Skeletal muscle tissue (tissue), 4 donors: Measurements from ENCODE around the gene SELP. TPM values are rescaled to one million over a fixed set of nuclear protein-coding genes. Genes with fewer than 3 reads are reported as not detected.

Experiments
- H3K27ac ChIP-seq: one replicate; pipeline ENCODE4 v1.7.0; 2013; ENCODE audit warnings: mild to moderate bottlenecking, low read depth, low read length, inconsistent platforms
- H3K27me3 ChIP-seq, 3 donors: one replicate each; pipeline ENCODE4 v1.7.0; 2013; ENCODE audit warnings: low read length in 3 of 3; ENCODE audit not compliant: control insufficient read depth in 3 of 3, insufficient read depth in 3 of 3
- H3K36me3 ChIP-seq, 3 donors: one replicate each; pipeline ENCODE4 v1.7.0; 2013; ENCODE audit warnings: low read length in 3 of 3; ENCODE audit not compliant: control insufficient read depth in 3 of 3, insufficient read depth in 3 of 3
- H3K4me1 ChIP-seq, 3 donors: one replicate each; pipeline ENCODE4 v1.7.0; 2013; ENCODE audit warnings: low read length in 3 of 3, mild to moderate bottlenecking in 3 of 3; ENCODE audit not compliant: control insufficient read depth in 3 of 3, insufficient read depth in 3 of 3
- H3K4me3 ChIP-seq, 3 donors: one replicate each; pipeline ENCODE4 v1.7.0; 2013; ENCODE audit warnings: low read length in 3 of 3
- H3K9ac ChIP-seq, 3 donors: one replicate each; pipeline ENCODE4 v1.7.0; 2013; ENCODE audit warnings: low read length in 3 of 3, mild to moderate bottlenecking in 3 of 3, moderate library complexity in 2 of 3, low read depth in 1 of 3
- H3K9me3 ChIP-seq, 3 donors: one replicate each; pipeline ENCODE4 v1.7.0; 2013; ENCODE audit warnings: low read length in 3 of 3; ENCODE audit not compliant: control insufficient read depth in 3 of 3
- total RNA-seq: library from RNA; depleted of rRNA; stranded (reverse); fragments of >200 nt; gene quantifications from one replicate; pipeline ENCODE4 v1.2.3, GENCODE V29; 2014
- donor health status: Osteomylitis.

SELP gene
- total RNA-seq, 1 donor from 2014 or later: 0.52 TPM

DNA sequence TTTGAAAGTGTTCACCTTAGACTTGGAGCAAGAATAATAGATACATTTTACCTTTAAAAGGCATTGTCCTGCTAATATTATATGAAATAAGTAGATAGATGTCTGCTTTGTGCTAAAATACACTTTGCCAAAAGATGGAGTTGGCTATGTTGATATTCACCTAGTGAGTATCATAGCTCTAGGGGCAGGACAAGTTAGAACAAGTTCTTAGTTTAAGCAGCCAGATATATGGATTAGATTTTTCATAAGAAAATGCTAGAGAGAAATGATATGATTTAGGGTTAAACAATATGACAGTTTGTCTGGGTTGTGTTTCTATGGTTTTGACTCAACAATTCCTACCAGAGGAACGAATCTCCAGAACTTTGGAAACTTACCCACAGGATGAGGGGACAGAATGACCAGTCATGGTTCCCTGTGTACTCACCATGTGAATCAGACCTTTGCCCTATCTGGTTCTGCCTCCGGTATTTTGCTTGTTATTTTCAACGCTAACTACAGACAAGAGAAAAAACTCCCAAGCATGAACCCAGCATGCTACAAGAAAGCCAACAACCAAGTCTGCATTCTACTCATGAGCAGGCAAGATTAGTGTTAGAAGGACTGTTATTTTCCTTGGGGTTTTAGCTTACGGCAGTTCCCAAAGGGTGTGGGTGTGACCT is 45.3 kb downstream of the SELP start:
- Histone ChIP-seq H3K36me3 (no peaks in the 10 kb centered on the region), H3K27me3 (peaks cover 0 to 8% (median 2%) of the 10 kb centered on the region in 3 donors), H3K9ac (no peak overlapping the region), H3K9me3 (no peaks in the 10 kb centered on the region), H3K27ac (no peak overlapping the region), H3K4me1 (peaks cover 4 to 8% (median 5%) of the 10 kb centered on the region in 3 donors), H3K4me3 (no peak overlapping the region)

- no peaks in the 10 kb centered on the region for H3K27me3 ChIP-seq
- H3K4me1 ChIP-seq: no peaks in the 10 kb centered on the region
- no peak overlapping the region for H3K9ac ChIP-seq
- H3K9me3 ChIP-seq: no peaks in the 10 kb centered on the region
- H3K4me3 ChIP-seq: no peak overlapping the region
- no peaks in the 10 kb centered on the region for H3K36me3 ChIP-seq
- no peak overlapping the region for H3K27ac ChIP-seq
Measured at GRCh38 chr1:169577981-169578738, 51.8 kb downstream of the SELP start.

DNA sequence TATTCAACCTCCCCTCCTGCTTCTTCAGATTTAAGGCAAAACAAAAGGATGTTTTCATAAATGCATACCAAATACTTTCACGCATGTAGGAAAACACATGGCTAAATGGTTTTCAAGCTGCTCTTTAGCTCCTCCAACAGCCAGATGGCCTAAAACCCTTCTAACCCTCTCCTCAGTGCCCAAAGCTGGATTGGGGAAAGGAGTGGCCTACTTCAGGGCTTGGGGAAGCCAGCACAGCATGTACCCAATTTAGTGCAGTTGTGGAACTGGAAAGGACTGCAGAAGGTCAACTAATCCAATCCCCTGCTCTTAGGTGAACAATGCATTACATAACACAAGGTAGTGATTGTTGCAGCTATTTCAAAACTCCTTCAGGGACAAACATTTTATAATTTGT is 53.0 kb downstream of the SELP start:
- no peak overlapping the region for H3K27ac ChIP-seq
- H3K9me3 ChIP-seq: no peaks in the 10 kb centered on the region
- H3K9ac ChIP-seq: no peak overlapping the region

DNA sequence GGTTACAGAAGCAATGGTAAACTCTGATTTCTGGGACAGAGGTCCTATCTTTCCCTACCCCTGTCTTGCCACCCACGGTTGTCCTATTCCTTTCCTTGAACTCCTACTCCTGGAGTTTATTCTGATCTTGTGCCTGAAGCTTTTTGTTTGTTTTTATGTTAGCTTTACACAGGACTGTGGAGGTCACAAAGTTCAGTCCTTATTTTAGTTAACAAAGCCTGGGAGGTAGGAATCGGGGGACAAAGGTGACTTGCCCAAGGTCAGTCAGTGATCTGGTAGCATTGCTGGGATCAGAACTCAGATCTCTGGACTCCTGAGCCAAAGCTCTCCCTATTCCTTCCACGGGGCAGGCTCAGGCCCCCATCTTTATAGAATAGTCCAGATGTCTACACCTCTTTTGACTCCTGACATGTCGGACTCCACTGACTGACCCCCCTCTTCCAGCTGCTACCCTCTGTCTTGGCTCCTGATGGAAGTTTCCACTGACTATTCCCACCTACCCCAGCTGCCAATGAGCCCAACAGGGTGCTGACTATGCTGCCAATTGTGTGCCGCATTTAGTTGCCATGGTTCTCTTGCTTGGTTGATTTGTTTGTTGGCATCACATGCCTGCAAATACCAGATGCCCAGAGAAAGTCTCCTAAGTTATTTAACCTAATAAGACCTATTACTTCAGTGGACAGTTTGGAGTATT is 53.5 kb downstream of the SELP start:
- Histone ChIP-seq H3K27me3 (no peaks in the 10 kb centered on the region), H3K4me1 (no peaks in the 10 kb centered on the region), H3K9me3 (no peaks in the 10 kb centered on the region), H3K9ac (no peak overlapping the region), H3K4me3 (no peak overlapping the region), H3K36me3 (no peaks in the 10 kb centered on the region), H3K27ac (no peak overlapping the region)

More for the DNA sequence above, 53.0 kb downstream of the SELP start:
- H3K27me3 ChIP-seq: no peaks in the 10 kb centered on the region
- no peaks in the 10 kb centered on the region for H3K4me1 ChIP-seq
- no peaks in the 10 kb centered on the region for H3K36me3 ChIP-seq
- H3K4me3 ChIP-seq: no peak overlapping the region

DNA sequence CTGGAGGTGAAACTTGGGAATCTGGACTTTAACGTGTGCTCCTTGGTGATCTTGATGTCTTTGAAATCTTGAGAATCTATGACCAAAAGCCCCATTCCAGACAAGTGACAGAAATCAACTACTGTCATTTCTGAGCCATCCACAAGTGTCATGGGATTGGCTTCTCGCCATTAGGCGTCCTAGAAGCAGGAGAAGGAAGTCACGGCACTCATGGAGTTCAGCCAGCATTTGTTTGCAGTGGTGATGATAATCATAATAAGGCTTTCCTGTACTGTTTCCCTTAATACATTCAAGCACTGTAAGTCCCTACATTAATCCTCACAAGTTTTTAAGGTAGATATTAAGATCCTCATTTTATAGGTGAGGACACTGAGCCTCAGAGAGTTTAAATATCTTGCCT is 55.6 kb downstream of the SELP start:
- H3K27ac ChIP-seq: no peak overlapping the region
- no peak overlapping the region for H3K9ac ChIP-seq
- no peak overlapping the region for H3K4me3 ChIP-seq
- H3K4me1 ChIP-seq: no peaks in the 10 kb centered on the region
- no peaks in the 10 kb centered on the region for H3K9me3 ChIP-seq
- no peaks in the 10 kb centered on the region for H3K36me3 ChIP-seq
- no peaks in the 10 kb centered on the region for H3K27me3 ChIP-seq

DNA sequence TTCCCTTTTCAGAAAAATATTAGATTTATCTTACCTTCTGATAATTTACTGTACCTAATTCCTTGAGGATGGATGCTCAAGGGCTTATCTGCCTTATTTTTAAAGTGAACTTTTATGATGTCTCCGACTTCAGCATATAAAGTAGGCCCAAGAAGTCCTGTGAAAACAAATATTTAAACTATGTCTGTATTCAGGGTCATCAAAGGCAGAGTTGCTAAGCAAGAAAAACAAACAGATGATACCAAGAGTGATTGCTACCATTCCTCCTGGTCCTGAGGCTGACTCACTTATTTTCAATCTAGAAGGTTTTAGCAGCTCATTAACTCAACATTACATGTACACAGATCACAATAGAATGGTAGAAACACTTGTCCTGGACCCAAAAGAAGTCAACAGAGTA is 57.7 kb downstream of the SELP start:
- Histone ChIP-seq H3K9ac (no peak overlapping the region), H3K9me3 (no peaks in the 10 kb centered on the region), H3K4me3 (no peak overlapping the region), H3K27me3 (no peaks in the 10 kb centered on the region), H3K4me1 (no peaks in the 10 kb centered on the region), H3K36me3 (no peaks in the 10 kb centered on the region), H3K27ac (no peak overlapping the region)

DNA sequence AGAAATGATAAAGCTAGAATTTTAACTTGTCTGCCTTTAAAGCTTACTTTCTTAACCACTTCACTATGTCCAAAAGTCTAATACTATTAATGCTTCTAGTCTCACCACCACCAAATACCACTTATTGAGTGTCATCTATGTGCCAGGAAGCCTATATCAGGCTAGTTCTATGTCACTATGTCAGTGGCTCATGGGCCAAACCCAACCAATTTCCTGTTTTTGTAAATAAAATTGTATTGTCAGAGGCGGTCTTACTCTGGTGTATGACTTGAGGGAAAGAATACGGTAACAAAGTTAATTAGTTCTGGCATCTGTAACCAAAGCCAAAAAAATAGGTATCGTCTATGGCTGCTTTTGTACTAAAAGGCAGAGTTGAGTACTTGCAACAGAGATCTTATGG is 58.5 kb downstream of the SELP start:
- no peaks in the 10 kb centered on the region for H3K36me3 ChIP-seq
- H3K4me1 ChIP-seq: no peaks in the 10 kb centered on the region
- no peak overlapping the region for H3K9ac ChIP-seq
- no peak overlapping the region for H3K4me3 ChIP-seq
- H3K27me3 ChIP-seq: no peaks in the 10 kb centered on the region
- no peak overlapping the region for H3K27ac ChIP-seq
- no peaks in the 10 kb centered on the region for H3K9me3 ChIP-seq

DNA sequence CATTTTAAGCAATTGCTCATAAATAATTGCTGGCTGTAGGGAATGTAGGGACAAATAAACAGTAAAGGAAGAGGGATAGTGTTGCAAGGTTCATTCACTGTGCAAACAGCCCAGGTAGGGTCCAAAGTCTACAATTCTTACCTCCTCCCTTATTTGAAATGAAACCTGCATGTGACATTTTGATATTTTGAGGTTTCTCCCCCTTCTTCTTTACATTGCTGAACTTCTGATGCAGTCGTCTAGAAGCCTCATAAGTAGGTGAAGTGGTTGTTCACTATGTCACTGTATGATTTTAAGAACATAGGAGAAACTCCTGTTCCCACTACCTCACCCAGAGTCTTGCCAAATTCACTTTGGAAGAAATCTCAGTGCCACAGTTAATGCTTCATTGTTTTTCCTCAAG is 59.8 kb downstream of the SELP start:
- H3K9ac ChIP-seq: no peak overlapping the region
- no peaks in the 10 kb centered on the region for H3K9me3 ChIP-seq
- no peaks in the 10 kb centered on the region for H3K27me3 ChIP-seq
- no peaks in the 10 kb centered on the region for H3K36me3 ChIP-seq
- H3K4me3 ChIP-seq: no peak overlapping the region
- H3K27ac ChIP-seq: no peak overlapping the region
- no peaks in the 10 kb centered on the region for H3K4me1 ChIP-seq

- Histone ChIP-seq H3K9me3 (no peaks in the 10 kb centered on the region), H3K4me1 (no peaks in the 10 kb centered on the region), H3K4me3 (no peak overlapping the region), H3K27ac (no peak overlapping the region), H3K27me3 (no peaks in the 10 kb centered on the region), H3K9ac (no peak overlapping the region), H3K36me3 (no peaks in the 10 kb centered on the region)
Measured at GRCh38 chr1:169568497-169568896, 61.4 kb downstream of the SELP start.
